GM18519 (cell line): ENCODE measurements around the gene IHH.

ENCODE experiments used
- ATAC-seq: cut with Tn5 transposase; IDR thresholded peaks from one replicate; pipeline ENCODE4 v1.9.1; 2021; ENCODE audit warnings: mild to moderate bottlenecking, moderate library complexity; ENCODE audit not compliant: unreplicated experiment, low FRiP score

IHH gene

GRCh38 chr2:219022616-219023015, 38.1 kb downstream of the IHH start:
- ATAC-seq, result no peak

GRCh38 chr2:219022041-219022440, 38.7 kb downstream of the IHH start:
- no peak for ATAC-seq

GRCh38 chr2:219021591-219021990, 39.1 kb downstream of the IHH start:
- ATAC-seq, result no peak

GRCh38 chr2:219020604-219021365, 39.9 kb downstream of the IHH start:
- ATAC-seq, result no peak

- ATAC-seq, result no peak
Measured at GRCh38 chr2:219019436-219019835, 41.3 kb downstream of the IHH start.

GRCh38 chr2:219018726-219019125, 42.0 kb downstream of the IHH start:
- ATAC-seq, result no peak

- no peak for ATAC-seq
Measured at GRCh38 chr2:219018286-219018685, 42.4 kb downstream of the IHH start.

- no peak for ATAC-seq
Measured at GRCh38 chr2:219017201-219017931, 43.4 kb downstream of the IHH start.

- ATAC-seq, result no peak
Measured at GRCh38 chr2:219016721-219017120, 44.0 kb downstream of the IHH start.

GRCh38 chr2:219010873-219011272, 49.8 kb downstream of the IHH start:
- no peak for ATAC-seq

GRCh38 chr2:219010162-219010756, 50.5 kb downstream of the IHH start:
- ATAC-seq, result no peak

- ATAC-seq, result no peak
Measured at GRCh38 chr2:219009294-219009693, 51.4 kb downstream of the IHH start.
